ENCODE data around the gene BACE2. TPM values are rescaled to one million over a fixed set of nuclear protein-coding genes. Genes with fewer than 3 reads are reported as not detected.

Gene BACE2
- polyA plus RNA-seq, 1 donor from 2014 or later = 0.32 TPM

DNA sequence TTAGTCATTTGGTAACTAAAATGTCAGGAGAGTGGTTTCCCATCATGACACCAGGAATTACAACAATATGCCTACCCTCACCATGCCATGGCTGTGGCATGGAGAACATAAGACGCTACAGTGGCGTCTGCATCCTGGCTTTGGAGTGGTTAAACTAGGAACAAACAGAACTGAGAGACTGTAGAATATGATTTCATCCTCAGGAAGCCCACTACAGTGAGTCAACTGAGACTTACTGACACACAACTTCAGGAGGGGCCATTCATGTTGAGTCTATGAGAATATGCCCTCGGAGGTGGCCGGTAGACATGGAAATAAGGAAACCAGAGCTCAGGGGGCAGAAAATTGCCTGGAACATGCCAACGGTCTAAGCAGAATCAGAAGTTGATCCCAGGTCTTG is 5.9 kb upstream of the BACE2 start:
- no peaks in the 10 kb centered on the region for H3K9me3 ChIP-seq (ENCODE audit: low read length)
- no peaks in the 10 kb centered on the region for H3K79me2 ChIP-seq (replicated peaks; ENCODE audit: insufficient read depth, low read length)
- H3K4me3 ChIP-seq (ENCODE audit: low read length) = no peak overlapping the region
- no peak for TF ChIP-seq MXI1 (conservative IDR thresholded peaks at IDR 0.05; ENCODE audit: poor library complexity, severe bottlenecking)
- no peak for TF ChIP-seq TAF1 (IDR thresholded peaks at IDR 0.05; ENCODE audit: low read depth)
- no peak for TF ChIP-seq EP300 (conservative IDR thresholded peaks at IDR 0.05; ENCODE audit: poor library complexity, severe bottlenecking)
- no peak for TF ChIP-seq POLR2AphosphoS5 (IDR thresholded peaks at IDR 0.05)
- TF ChIP-seq RAD21 (conservative IDR thresholded peaks at IDR 0.05) = no peak
- no peak for TF ChIP-seq EZH2 (IDR thresholded peaks at IDR 0.05; ENCODE audit: borderline replicate concordance, insufficient read depth, low read length, poor library complexity, severe bottlenecking)
- TF ChIP-seq, protein P1, sequence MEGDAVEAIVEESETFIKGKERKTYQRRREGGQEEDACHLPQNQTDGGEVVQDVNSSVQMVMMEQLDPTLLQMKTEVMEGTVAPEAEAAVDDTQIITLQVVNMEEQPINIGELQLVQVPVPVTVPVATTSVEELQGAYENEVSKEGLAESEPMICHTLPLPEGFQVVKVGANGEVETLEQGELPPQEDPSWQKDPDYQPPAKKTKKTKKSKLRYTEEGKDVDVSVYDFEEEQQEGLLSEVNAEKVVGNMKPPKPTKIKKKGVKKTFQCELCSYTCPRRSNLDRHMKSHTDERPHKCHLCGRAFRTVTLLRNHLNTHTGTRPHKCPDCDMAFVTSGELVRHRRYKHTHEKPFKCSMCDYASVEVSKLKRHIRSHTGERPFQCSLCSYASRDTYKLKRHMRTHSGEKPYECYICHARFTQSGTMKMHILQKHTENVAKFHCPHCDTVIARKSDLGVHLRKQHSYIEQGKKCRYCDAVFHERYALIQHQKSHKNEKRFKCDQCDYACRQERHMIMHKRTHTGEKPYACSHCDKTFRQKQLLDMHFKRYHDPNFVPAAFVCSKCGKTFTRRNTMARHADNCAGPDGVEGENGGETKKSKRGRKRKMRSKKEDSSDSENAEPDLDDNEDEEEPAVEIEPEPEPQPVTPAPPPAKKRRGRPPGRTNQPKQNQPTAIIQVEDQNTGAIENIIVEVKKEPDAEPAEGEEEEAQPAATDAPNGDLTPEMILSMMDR (IDR thresholded peaks at IDR 0.05; ENCODE audit: poor library complexity, severe bottlenecking) = no peak
- TF ChIP-seq, protein P2, sequence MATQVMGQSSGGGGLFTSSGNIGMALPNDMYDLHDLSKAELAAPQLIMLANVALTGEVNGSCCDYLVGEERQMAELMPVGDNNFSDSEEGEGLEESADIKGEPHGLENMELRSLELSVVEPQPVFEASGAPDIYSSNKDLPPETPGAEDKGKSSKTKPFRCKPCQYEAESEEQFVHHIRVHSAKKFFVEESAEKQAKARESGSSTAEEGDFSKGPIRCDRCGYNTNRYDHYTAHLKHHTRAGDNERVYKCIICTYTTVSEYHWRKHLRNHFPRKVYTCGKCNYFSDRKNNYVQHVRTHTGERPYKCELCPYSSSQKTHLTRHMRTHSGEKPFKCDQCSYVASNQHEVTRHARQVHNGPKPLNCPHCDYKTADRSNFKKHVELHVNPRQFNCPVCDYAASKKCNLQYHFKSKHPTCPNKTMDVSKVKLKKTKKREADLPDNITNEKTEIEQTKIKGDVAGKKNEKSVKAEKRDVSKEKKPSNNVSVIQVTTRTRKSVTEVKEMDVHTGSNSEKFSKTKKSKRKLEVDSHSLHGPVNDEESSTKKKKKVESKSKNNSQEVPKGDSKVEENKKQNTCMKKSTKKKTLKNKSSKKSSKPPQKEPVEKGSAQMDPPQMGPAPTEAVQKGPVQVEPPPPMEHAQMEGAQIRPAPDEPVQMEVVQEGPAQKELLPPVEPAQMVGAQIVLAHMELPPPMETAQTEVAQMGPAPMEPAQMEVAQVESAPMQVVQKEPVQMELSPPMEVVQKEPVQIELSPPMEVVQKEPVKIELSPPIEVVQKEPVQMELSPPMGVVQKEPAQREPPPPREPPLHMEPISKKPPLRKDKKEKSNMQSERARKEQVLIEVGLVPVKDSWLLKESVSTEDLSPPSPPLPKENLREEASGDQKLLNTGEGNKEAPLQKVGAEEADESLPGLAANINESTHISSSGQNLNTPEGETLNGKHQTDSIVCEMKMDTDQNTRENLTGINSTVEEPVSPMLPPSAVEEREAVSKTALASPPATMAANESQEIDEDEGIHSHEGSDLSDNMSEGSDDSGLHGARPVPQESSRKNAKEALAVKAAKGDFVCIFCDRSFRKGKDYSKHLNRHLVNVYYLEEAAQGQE (IDR thresholded peaks at IDR 0.05; ENCODE audit: borderline replicate concordance) = no peak
- TF ChIP-seq SMC3 (conservative IDR thresholded peaks at IDR 0.05; ENCODE audit: poor library complexity) = no peak
- no peak overlapping the region for H3K27ac ChIP-seq (ENCODE audit: low read length)
- H3K36me3 ChIP-seq (ENCODE audit: insufficient read depth, low read length) = no peaks in the 10 kb centered on the region
- no peaks in the 10 kb centered on the region for H3K9me2 ChIP-seq (ENCODE audit: insufficient read depth, low read length)
- H2AFZ ChIP-seq (ENCODE audit: low read depth, low read length) = no peak overlapping the region
- no peak overlapping the region for H3K4me2 ChIP-seq (ENCODE audit: low read length)
- H3F3A ChIP-seq (ENCODE audit: insufficient read depth, low read length, poor library complexity, severe bottlenecking) = no peaks in the 10 kb centered on the region
- H4K20me1 ChIP-seq (ENCODE audit: insufficient read depth) = no peaks in the 10 kb centered on the region
- H3K27me3 ChIP-seq (ENCODE audit: insufficient read depth, low read depth, low read length) = peaks cover 13% of the 10 kb centered on the region
- no peak overlapping the region for H3K9ac ChIP-seq (ENCODE audit: low read length)

DNA sequence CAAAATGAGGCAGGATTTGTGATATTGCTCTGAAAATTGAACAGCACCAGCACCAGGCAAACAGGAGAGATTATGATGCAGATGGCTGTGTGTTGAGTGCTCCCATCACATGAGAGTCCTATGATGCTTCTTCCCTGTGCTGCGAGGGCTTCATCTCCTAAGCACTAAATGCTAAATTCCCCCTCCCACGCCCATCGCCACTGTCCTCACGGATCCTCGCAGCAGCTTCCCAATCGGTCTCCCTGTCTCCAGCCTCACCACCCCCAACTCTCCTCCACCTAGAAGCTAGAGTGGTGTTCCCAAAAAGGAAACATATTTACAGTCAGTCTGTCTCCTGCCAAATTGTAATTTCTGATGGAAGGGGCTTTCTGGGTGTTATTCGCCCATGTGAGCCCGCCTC is 4.9 kb upstream of the BACE2 start:
- H3K9ac ChIP-seq (ENCODE audit: low read length) = no peak overlapping the region
- H3K27ac ChIP-seq (ENCODE audit: low read length) = no peak overlapping the region
- H3K79me2 ChIP-seq (replicated peaks; ENCODE audit: insufficient read depth, low read length) = no peaks in the 10 kb centered on the region
- no peaks in the 10 kb centered on the region for H3K9me3 ChIP-seq (ENCODE audit: low read length)
- H3F3A ChIP-seq (ENCODE audit: insufficient read depth, low read length, poor library complexity, severe bottlenecking) = no peaks in the 10 kb centered on the region
- no peak overlapping the region for H3K4me3 ChIP-seq (ENCODE audit: low read length)
- no peak overlapping the region for H2AFZ ChIP-seq (ENCODE audit: low read depth, low read length)
- TF ChIP-seq, protein P1 (IDR thresholded peaks at IDR 0.05; ENCODE audit: poor library complexity, severe bottlenecking) = no peak
- TF ChIP-seq, protein P2 (IDR thresholded peaks at IDR 0.05; ENCODE audit: borderline replicate concordance) = no peak
- TF ChIP-seq MXI1 (conservative IDR thresholded peaks at IDR 0.05; ENCODE audit: poor library complexity, severe bottlenecking) = no peak
- TF ChIP-seq POLR2AphosphoS5 (IDR thresholded peaks at IDR 0.05) = no peak
- no peak for TF ChIP-seq EP300 (conservative IDR thresholded peaks at IDR 0.05; ENCODE audit: poor library complexity, severe bottlenecking)
- no peak for TF ChIP-seq SMC3 (conservative IDR thresholded peaks at IDR 0.05; ENCODE audit: poor library complexity)
- TF ChIP-seq EZH2 (IDR thresholded peaks at IDR 0.05; ENCODE audit: borderline replicate concordance, insufficient read depth, low read length, poor library complexity, severe bottlenecking) = no peak
- no peak for TF ChIP-seq TAF1 (IDR thresholded peaks at IDR 0.05; ENCODE audit: low read depth)
- no peak overlapping the region for H3K4me2 ChIP-seq (ENCODE audit: low read length)
- H3K9me2 ChIP-seq (ENCODE audit: insufficient read depth, low read length) = no peaks in the 10 kb centered on the region
- H3K27me3 ChIP-seq (ENCODE audit: insufficient read depth, low read depth, low read length) = peaks cover 22% of the 10 kb centered on the region
- H4K20me1 ChIP-seq (ENCODE audit: insufficient read depth) = no peaks in the 10 kb centered on the region
- H3K36me3 ChIP-seq (ENCODE audit: insufficient read depth, low read length) = no peaks in the 10 kb centered on the region
